AG09319 (cell line): Measurements from ENCODE around the gene ATE1.

Experiments
- DNase-seq: peaks from one replicate; pipeline ENCODE4 v3.0.0-alpha.2; 2010; ENCODE audit warnings: low read depth; ENCODE audit errors: extremely low read depth
- TF ChIP-seq, protein P1 (sequence below): IDR thresholded peaks from 2 replicates; pipeline ENCODE4 v1.5.1; 2011; ENCODE audit warnings: low read depth, mild to moderate bottlenecking, inconsistent platforms, low read length, moderate library complexity

Gene ATE1

DNA sequence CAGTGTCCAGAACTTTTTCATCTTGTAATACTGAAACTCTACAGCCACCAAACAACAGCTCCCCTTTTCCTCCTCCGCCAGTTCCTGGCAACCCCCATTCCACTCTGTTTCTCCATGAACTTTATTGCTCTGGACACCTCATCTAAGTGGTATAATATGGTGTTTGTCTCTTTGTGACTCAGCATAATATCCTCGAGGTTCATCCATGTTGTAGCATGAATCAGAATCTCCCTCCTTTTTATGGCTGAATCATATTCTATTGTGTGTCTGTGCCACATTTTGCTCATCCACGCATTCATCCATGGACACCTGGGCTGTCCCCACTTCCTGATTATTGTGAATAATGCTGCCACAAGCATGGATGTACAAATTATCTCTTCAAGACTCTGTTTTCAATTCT, 205.2 kb downstream of the ATE1 start:
- TF ChIP-seq, protein P1, sequence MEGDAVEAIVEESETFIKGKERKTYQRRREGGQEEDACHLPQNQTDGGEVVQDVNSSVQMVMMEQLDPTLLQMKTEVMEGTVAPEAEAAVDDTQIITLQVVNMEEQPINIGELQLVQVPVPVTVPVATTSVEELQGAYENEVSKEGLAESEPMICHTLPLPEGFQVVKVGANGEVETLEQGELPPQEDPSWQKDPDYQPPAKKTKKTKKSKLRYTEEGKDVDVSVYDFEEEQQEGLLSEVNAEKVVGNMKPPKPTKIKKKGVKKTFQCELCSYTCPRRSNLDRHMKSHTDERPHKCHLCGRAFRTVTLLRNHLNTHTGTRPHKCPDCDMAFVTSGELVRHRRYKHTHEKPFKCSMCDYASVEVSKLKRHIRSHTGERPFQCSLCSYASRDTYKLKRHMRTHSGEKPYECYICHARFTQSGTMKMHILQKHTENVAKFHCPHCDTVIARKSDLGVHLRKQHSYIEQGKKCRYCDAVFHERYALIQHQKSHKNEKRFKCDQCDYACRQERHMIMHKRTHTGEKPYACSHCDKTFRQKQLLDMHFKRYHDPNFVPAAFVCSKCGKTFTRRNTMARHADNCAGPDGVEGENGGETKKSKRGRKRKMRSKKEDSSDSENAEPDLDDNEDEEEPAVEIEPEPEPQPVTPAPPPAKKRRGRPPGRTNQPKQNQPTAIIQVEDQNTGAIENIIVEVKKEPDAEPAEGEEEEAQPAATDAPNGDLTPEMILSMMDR: no peak
- no peak for DNase-seq

DNA sequence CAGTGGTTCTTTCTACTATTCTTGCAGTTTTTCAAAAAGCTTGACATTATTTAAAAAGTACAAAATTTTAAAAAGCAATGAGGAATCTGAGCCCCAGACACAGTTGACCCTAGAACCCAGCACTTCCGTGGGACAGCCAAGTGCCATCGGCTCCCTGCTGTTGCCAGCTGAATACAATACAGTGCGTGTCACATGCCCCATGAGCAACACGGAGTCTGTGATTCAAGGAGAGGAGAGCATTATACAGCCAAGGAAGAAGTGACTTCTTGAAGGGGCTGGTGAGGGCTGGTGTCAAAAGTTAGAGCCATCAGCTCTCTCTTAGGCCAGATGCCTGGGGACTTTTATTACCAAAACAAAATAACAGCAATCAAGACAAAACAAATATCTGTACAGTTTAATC, 206.6 kb downstream of the ATE1 start:
- TF ChIP-seq, protein P1: no peak
- DNase-seq: no peak

DNA sequence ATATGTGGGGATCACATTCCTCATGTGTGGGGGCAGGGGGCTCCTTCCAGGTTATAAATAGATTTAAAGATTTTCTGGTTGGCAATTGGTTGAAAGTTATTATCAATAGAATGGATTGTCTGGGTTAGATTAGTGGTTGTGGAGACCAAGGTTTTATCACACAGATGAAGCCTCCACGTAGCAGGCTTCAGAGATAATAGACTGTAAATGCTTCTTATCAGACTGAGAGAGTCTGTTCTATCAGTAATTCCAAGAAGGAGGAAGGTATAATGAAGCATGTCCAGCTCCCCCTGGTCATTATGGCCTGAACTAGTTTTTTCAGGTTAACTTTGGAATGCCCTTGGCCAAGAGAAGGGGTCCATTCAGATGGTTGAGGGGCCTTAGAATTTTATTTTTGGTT, 211.9 kb downstream of the ATE1 start:
- DNase-seq: no peak
- TF ChIP-seq, protein P1: no peak

DNA sequence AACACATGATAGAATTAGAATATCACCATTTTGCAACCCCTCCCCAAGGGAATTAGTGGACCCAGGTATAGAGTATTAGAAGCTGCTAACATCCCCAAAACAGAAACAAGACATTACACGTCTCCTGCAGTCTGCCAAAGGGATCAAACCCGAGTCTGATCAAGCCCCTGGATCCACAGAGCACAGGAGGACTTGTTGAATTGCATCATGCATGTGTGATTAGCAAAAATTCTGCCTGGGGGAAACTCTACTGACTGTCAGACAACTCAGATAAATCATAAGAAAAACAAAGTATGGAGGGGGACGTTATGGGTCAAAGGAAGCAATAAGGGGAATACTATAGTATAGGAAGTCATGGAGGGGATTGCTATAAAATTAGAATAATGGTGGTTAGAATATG, 212.8 kb downstream of the ATE1 start:
- DNase-seq: no peak
- TF ChIP-seq, protein P1: no peak

DNA sequence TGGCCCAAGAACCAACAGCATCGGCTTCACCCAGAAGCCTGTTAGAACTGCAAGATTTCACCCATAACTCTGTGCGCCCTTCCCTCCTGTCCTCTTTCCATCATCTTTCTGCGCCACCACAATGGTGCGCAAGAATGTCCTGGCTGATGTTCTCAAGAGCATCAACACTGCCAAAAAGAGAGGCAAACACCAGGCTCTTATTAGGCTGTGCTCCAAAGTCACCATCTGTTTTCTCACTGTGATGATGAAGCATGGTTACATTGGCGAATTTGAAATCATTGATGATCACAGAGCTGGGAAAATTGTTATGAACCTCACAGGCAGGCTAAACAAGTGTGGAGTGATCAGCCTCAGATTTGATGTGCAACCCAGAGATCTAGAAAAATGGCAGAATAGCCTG, 214.3 kb downstream of the ATE1 start:
- DNase-seq: no peak
- TF ChIP-seq, protein P1: no peak

DNA sequence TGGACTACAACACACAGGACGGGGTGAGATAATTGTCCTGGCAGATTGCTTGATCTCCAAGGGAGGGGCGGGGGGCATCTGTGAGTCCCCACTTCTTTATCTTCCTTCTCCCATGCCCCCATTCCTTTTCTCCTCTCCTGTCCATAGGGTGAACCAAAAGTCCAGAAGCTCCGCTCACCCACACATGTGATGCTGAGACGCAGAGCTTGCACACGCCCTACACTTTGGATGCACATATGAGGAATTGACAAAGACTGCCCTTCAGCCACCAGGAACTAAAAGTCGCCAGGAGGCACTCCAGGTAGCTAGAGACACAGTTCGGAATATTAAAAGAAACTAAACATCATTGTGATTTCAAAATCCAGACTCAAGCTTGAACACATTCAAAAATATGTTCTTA, 216.9 kb downstream of the ATE1 start:
- DNase-seq: no peak
- TF ChIP-seq, protein P1: no peak

DNA sequence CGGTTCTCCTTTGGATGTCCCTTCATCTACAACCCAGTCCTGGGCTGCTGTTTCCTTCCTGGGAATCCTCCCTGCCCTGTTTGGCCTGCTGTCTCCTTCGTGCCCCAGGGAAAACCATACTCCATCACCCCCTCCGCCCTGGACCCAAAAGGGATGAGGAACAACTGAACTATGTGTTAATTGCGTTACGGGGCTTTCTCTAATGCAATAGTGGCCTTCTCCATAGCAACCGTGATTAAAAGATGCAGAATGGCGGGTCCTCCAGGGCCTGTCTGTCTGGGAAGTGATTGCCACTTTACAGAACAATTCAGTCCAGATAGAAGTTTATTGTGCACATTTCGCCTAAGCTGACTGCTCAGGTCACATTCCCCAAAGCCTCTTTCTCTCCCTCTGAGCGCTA, 217.6 kb downstream of the ATE1 start:
- no peak for DNase-seq
- TF ChIP-seq, protein P1: no peak

DNA sequence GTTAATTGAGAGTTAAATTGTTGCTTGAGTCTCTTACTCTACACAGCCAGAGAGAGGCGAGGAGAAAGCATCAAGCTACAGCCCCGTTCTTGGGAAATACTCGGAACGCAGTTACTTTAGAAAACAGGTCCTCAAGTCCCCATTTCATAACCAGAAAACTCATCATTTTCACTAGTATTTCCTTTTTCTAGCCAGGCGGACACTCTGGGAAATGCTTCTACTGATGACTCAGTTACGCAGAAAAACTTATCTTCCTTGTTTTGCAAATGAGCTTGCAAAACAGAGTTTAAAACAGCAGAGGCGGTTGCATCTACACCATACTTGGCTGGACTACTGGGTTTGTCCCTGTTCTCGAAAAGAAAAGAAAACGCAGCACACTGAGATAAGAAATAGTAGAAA, 218.2 kb downstream of the ATE1 start:
- DNase-seq: no peak
- TF ChIP-seq, protein P1: no peak
